Stomach (tissue), 9 donors: ENCODE data around the gene OR6C75. TPM values are rescaled to one million over a fixed set of nuclear protein-coding genes. Genes with fewer than 3 reads are reported as not detected.
"Not testable (repeated sequence)": the region's sequence is repeated elsewhere in the genome, so short reads cannot be mapped to it uniquely, and the experiment has no call there.

Source experiments
- DNase-seq, 2 donors: peaks; one replicate each; pipeline versions ENCODE4 v3.0.0 to v3.0.0-alpha.2; 2013 to 2019
- H3K27ac ChIP-seq, 5 donors: fragments of 200-600 bp in 4 of 5; sonication (generic) in 4 of 5; one replicate each; pipeline ENCODE4 v1.5.1; 2013 to 2019; ENCODE audit warnings: mild to moderate bottlenecking in 1 of 5, moderate library complexity in 1 of 5
- H3K27me3 ChIP-seq, 3 donors: fragments of 200-600 bp; sonication (generic); one replicate each; pipeline ENCODE4 v1.5.1; 2017 to 2019; ENCODE audit warnings: mixed run types in 1 of 3
- H3K36me3 ChIP-seq, 4 donors: fragments of 200-600 bp; sonication (generic); 1 replicate in 3 of 4; 2 replicates in 1 of 4; pipeline ENCODE4 v1.5.1; 2016 to 2019
- H3K4me1 ChIP-seq, 4 donors: fragments of 200-600 bp; sonication (generic); one replicate each; pipeline ENCODE4 v1.5.1; 2016 to 2019
- H3K4me3 ChIP-seq, 4 donors: fragments of 200-600 bp; sonication (generic) in 3 of 4; one replicate each; pipeline ENCODE4 v1.5.1; 2016 to 2019; ENCODE audit warnings: mild to moderate bottlenecking in 1 of 4
- H3K9me3 ChIP-seq, 4 donors: fragments of 200-600 bp; sonication (generic); one replicate each; pipeline ENCODE4 v1.5.1; 2016 to 2019
- CTCF ChIP-seq, 7 experiments: fragments of 450-650 bp in 4 of 7; fragments of 200-600 bp in 3 of 7; sonication (generic) in 3 of 7; IDR thresholded peaks; one replicate each; pipeline ENCODE4 v1.5.1; 2016 to 2019; ENCODE audit warnings: antibody characterized with exemption in 7 of 7, control low read depth in 2 of 7, mild to moderate bottlenecking in 1 of 7
- EP300 ChIP-seq: sonication (generic); formaldehyde crosslinking; IDR thresholded peaks from one replicate; pipeline ENCODE4 v1.6.1; 2017; ENCODE audit warnings: antibody characterized with exemption
- POLR2A ChIP-seq, 4 donors: fragments of 450-650 bp; IDR thresholded peaks; one replicate each; pipeline ENCODE4 v1.6.1; 2016; ENCODE audit warnings: antibody characterized with exemption in 4 of 4, control low read depth in 2 of 4, mild to moderate bottlenecking in 1 of 4, moderate library complexity in 1 of 4
- POLR2AphosphoS5 ChIP-seq, 3 donors: sonication (generic); formaldehyde crosslinking; IDR thresholded peaks; one replicate each; pipeline ENCODE4 v1.6.1; 2016; ENCODE audit warnings: antibody characterized with exemption in 3 of 3
- WGBS, 5 donors: extraction: QIAGEN DNeasy Blood & Tissue Kit in 3 of 5; methylation state at CpG; one replicate each; pipeline versions ENCODE4 v1.1.5 to v1.1.7; 2013 to 2018; 5-methylcytosine and 5-hydroxymethylcytosine counted together
- intact Hi-C: fragments of 100-400 bp; cut with DNase I; formaldehyde crosslinking; loops from one replicate; pipeline ENCODE4 v1.15.1; 2023; ENCODE audit warnings: low total_unique reads
- polyA plus RNA-seq, 3 donors: library from polyadenylated mRNA; stranded (reverse); fragments of 200-250 nt; gene quantifications; one replicate each; pipeline ENCODE4 v1.2.3, GENCODE V29; 2013
- total RNA-seq, 5 donors: library from RNA; depleted of rRNA; stranded (reverse); fragments of >200 nt; gene quantifications; one replicate each; pipeline versions ENCODE4 v1.1.0 to v1.2.3, GENCODE V29; 2014 to 2016
- donor health status: healthy with polysubstance abuse.
- donor health status: Bipolar disorder and iron deficiency.
- donor health status: healthy.

OR6C75 gene
- total and polyA plus RNA-seq, 8 donors, result not detected

GRCh38 chr12:55336002-55336401, 26.8 kb upstream of the OR6C75 start:
- no peak for DNase-seq
- Histone ChIP-seq H3K36me3 (no peaks in the 10 kb centered on the region), H3K27ac (no peak overlapping the region), H3K9me3 (no peaks in the 10 kb centered on the region), H3K4me1 (no peaks in the 10 kb centered on the region), H3K27me3 (no peaks in the 10 kb centered on the region), H3K4me3 (no peak overlapping the region)
- TF ChIP-seq EP300 (no peak), POLR2AphosphoS5 (IDR thresholded peaks at IDR 0.05) (no peak), POLR2A (IDR thresholded peaks at IDR 0.05) (no peak), CTCF (IDR thresholded peaks at IDR 0.05) (no peak)
- 89 to 94% (median 91%) methylated on average over 10 of the region's 10 CpGs for WGBS, 5 donors
- intact Hi-C loops, result no loop called here

GRCh38 chr12:55355338-55355737, 7.4 kb upstream of the OR6C75 start:
- H3K4me3 ChIP-seq, H3K27ac ChIP-seq, H3K36me3 ChIP-seq, intact Hi-C loops, H3K27me3 ChIP-seq, DNase-seq, H3K4me1 ChIP-seq, H3K9me3 ChIP-seq: not testable (repeated sequence)
- WGBS, 5 donors, result 53 to 67% (median 58%) methylated on average over 3 to 4 of the region's 4 CpGs

GRCh38 chr12:55365086-55365485, 2.3 kb downstream of the OR6C75 start:
- WGBS, 5 donors, result 65 to 80% (median 78%) methylated on average over 3 of the region's 3 CpGs
- H3K36me3 ChIP-seq, result no peaks in the 10 kb centered on the region

GRCh38 chr12:55372521-55372920, 9.7 kb downstream of the OR6C75 start:
- H3K36me3 ChIP-seq, result no peaks in the 10 kb centered on the region
- no peak for DNase-seq
- intact Hi-C loops, result no loop called here
- no peaks in the 10 kb centered on the region for H3K4me1 ChIP-seq
- no peaks in the 10 kb centered on the region for H3K9me3 ChIP-seq
- no peak for TF ChIP-seq EP300
- TF ChIP-seq POLR2AphosphoS5 (IDR thresholded peaks at IDR 0.05), result no peak
- TF ChIP-seq POLR2A (IDR thresholded peaks at IDR 0.05), result no peak
- no peak overlapping the region for H3K27ac ChIP-seq
- no peaks in the 10 kb centered on the region for H3K27me3 ChIP-seq
- 68 to 84% (median 74%) methylated on average over 4 of the region's 4 CpGs for WGBS, 5 donors
- H3K4me3 ChIP-seq, result no peak overlapping the region

More at GRCh38 chr12:55365086-55365485, 2.3 kb downstream of the OR6C75 start:
- Histone ChIP-seq H3K4me1 (no peaks in the 10 kb centered on the region), H3K27me3 (no peaks in the 10 kb centered on the region), H3K27ac (no peak overlapping the region), H3K4me3 (no peak overlapping the region), H3K9me3 (no peaks in the 10 kb centered on the region)
- TF ChIP-seq POLR2AphosphoS5 (IDR thresholded peaks at IDR 0.05) (no peak), POLR2A (IDR thresholded peaks at IDR 0.05) (no peak), EP300 (no peak), CTCF (IDR thresholded peaks at IDR 0.05) (no peak)
- intact Hi-C loops, result no loop called here
- no peak for DNase-seq

GRCh38 chr12:55385891-55386290, 23.1 kb downstream of the OR6C75 start:
- no peaks in the 10 kb centered on the region for H3K27me3 ChIP-seq
- no peaks in the 10 kb centered on the region for H3K9me3 ChIP-seq
- intact Hi-C loops, result no loop called here
- H3K4me1 ChIP-seq, result peaks cover 0 to 5% (median 0%) of the 10 kb centered on the region in 4 donors
- H3K4me3 ChIP-seq, result no peak overlapping the region
- no peaks in the 10 kb centered on the region for H3K36me3 ChIP-seq
- no peak overlapping the region for H3K27ac ChIP-seq
- TF ChIP-seq EP300 (no peak), POLR2A (IDR thresholded peaks at IDR 0.05) (no peak), POLR2AphosphoS5 (IDR thresholded peaks at IDR 0.05) (no peak), CTCF (IDR thresholded peaks at IDR 0.05) (no peak)
- DNase-seq, result no peak
